Stimulated activated CD4-positive, alpha-beta T cell treated with anti-CD3 and anti-CD28 coated beads, Interleukin-15, amount 100 ng/mL, for 1 hour (primary cell): ENCODE data around the gene SLC2A10.

Experiments used
- DNase-seq, 2 donors: peaks; one replicate each; pipeline ENCODE4 v3.0.0-alpha.2; 2020; ENCODE audit warnings: low read depth in 1 of 2, low spot score in 1 of 2

SLC2A10 gene

DNA sequence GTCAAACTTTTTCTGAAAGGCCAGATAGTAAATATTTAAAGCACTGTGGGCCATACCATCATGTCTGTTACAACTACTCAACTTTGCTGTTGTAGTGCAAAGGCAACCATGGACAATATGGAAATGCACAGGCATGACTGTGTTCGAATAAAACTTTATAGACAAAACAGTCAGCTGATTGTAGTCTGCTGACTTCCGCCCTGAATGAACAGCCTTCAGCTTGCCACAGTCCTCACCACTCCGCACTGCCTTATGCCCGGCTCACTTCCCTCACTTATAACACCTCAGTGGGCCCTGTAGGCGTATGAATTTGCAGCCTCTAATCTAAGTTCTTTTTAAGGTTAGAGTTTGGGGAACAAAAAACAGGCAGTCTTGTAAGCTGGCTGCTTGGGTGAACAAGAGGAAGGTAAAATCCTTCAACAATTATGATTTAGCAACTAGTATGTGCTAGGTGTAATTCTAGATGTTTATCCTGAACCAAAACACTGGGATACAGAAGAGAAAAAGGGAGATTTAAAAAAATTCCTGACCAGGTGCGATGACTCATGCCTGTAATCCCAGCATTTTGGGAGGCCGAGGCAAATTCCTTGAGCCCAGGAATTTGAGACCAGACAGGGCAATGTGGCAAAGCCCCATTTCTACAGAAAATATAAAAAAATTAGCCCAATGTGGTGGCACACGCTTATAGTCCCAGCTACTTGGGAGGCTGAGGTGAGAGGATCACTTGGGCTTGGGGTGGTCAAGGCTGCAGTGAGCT, 6.8 kb upstream of the SLC2A10 start:
- no peak for DNase-seq

DNA sequence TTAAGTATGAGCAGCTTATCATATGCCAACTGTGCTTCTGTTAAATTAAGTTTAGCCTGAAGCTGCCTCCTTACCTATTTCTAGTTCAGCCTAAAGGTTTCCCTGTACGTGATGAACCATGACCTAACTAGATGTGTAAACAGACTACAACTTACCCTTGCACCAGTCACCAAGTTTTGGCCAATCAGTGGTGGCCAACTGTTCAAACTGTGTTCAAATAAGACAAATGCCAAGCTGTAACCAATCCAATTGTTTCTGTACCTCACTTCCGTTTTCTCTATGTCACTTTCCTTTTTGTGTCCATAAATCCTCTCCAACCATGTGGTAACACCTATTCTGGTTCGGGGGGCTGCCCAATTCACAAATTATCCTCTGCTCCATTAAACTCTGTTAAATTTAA, 6.0 kb upstream of the SLC2A10 start:
- no peak for DNase-seq

DNA sequence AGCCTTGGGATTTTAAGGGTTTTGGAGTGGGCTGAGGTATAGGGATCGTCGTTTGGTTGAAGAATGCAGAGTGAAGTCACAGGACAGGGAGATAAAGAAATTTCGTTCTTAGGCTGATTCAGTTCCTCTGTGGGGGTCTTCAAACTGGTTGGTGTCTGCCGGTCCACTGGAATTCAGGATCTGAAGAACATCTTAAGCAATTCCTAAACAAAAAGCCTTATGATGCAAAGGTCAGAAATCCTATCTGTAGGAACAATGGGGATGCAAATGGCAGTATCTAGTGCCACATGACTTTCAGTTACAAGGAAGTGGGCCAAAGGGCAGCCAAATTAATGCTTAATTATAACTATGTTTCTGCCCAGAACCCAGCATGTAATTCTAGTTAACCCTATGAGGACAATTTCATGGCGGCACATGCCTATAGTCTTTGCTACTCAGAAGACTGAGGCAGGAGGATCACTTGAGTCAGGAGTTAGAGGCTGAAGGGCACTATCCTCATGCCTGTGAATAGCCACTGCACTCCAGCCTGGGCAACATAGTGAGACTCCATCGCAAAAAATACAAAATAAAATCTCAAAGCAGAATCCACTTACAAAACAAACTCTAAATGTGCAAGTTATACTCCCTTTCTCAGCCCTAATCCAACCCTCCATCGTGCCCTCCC, 4.6 kb upstream of the SLC2A10 start:
- no peak for DNase-seq

DNA sequence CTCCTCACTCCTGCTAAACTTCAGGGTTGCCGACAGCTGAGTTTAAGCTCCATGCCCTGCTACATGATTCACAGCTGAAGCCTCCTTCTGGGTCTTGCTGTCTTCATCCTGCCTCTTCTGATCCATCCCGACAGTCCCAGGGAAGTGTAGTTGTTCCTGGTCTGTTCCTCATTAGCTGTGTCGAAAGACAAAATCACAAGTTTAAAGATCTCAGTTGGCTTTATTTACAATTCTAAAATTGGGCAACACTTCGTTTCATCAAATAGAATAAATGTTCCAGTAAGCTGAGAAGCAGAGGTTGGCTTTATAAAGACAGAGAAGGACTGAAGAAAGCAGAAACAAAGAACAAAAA, 4.1 kb upstream of the SLC2A10 start:
- no peak for DNase-seq

DNA sequence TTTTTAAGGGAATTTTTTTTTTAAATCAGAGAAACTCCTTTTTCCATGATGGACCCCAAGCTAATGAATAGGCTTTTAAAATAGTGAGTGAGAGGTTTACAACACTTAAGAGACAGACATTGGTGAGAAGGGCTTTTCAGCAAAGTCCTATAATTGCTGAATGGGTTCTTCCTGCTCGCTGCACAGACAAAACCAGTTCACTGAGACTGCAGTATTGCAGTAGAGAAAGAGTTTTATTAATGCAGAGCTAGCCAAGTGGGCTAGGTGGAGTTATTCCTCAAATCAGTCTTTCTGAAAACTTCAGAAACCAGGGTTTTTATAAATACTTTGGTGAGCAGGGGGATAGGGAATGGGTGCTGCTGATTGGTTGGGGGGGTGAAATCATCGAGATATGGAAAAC, 3.2 kb upstream of the SLC2A10 start:
- DNase-seq = no peak

DNA sequence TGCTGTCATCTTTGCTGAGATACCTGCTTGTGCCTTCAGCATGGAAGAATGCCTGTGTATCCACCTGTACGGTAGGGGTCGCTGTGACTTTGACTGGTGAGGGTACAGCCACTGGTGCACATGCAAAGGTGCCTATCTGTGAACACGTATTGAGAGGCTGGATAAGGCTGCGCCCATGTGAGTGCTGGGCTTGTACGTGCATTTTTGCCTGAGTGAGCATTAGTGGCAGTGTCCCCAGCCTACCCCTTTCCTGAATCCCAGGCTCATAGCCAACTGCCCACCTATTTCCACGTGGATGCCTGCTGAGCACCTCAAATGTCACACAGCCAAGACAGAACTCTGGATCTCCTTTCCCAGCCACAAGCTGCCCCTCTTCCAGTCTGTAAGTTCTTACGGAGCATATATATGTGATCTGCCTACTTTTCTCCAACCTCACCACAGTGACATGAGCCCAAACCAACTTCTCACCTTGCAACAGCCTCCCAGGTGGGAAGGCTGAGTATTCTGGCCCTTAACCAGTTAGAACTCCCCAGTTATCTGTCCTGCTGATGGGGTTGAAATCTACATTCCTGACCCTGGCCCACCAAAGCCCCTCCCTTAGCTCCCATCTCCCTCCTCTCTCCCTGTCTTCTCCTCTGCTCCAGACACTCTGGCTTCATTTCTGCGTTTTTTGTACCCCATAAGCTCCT, 1.1 kb upstream of the SLC2A10 start:
- DNase-seq = no peak

DNA sequence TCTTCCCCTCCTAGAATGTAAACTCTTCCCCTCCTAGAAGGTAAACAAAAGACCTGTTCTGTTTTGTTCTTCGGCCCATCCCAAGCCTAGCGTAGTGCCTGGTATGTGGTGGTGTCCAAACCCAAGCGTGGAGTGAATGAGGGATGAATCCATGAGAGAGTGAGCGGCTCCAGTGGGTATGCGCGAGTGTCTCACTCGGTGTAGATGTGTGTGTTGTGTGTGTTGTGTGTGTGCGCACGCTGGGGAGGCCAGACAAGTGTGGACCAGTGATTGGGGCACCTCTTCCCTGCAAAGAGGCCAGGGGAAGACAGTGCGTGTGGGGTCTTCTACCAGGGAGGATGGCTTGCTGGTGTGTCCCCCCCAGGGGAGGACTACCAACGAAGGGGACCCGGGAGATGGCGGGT, 392 bp upstream of the SLC2A10 start:
- no peak for DNase-seq

DNA sequence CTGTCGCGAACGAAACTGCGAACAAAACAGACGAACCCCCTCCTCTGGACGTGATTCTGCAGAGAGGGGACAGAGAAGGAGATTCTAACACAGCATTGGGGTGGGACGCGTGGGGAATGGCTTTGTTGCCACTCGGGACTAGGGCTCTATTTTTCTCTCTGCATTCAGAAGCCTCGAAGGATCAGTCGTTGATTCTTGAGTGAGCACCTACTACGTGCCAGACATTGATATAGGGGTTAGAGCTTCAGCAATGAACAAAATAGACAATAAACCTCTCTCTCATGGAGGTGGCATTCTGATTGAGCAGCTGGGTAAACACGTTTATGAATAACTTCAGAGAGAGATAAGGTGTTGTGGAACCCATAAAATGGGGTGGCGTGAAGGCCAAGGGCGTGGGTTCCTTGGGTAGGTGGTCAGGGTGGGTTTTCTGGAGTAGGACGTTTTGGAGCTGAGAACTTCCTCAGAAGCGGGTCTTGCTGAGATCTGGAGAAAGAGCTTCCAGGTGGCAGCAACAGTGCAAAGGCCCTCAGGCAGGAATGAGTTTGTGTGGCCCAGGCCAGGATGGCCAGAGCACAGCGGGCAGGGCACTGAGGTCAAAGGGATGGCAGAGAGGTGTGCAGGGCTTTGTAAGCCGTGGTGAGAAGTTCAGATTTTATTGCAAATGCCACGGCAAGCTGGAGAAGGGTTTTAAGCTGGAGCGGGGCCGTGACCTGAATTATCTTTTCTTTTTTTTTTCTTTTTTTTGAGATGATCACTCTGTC, 884 bp downstream of the SLC2A10 start:
- no peak for DNase-seq

DNA sequence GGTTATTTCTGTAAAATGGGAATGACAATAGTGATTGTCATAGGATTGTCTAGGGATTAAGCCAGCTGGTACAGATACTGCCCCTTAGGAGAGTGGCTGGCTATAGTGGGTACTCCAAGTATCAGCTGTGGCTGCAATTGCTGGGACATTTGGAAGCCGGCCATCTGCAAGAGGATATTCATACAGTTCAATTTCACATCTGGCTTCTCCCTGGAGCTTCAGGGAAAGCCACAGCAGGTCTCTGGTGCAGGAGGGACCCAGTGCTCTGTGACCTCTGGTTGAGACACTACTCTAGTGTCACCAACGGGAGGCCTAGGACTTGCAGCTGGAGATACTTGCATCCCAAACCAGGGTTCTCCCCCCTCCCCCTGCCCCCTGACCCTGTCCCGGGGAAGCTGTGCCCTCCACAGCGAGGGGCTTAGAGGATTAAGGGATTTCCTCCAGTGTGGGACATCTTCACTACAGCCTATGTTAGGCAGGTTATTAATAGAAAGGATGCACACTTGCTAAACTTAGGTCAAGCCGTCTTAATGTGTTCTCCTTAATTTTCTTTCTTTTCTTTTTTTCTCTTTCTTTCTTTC, 2.7 kb downstream of the SLC2A10 start:
- no peak for DNase-seq

DNA sequence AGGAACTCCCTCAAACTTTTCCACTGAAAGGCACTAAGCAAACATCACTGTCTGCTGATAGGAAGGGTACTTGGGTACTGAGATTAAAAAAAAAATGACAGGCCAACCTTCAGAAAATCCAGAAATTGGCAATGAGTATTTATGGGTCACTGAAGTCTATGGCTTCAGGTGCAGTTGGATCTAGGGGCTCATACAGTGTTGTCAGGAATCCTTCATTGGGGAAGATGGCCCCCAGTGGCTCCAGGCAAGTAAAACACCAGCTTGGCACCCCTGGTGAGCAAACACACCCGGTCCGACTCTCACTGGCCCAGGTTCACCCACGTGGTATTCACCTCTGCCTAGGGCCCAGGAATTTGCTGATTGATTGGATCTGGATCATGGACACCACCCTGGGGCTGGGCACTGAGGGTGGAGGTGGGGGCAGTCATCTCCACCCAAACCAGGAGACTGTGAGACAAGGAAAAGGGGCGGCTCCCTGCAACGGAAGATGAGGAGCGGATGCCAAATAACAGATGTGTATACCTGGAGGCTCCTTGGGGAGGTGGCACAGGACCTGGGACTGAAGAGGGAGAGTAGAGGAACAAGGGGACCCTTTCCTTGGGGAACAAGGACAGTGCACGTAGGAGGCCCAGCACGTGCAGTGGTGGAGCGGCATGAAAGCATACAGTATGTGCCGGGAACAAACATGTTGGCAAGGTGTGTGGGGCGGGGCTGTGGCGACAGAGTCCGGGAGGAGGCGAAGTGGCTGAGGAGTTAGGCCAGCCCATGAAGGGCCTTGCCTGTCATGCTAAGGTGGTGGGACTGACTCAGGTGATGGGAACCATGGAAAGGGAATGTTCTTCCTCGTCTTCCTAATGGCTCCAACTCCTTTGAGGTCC, 4.7 kb downstream of the SLC2A10 start:
- DNase-seq = no peak

DNA sequence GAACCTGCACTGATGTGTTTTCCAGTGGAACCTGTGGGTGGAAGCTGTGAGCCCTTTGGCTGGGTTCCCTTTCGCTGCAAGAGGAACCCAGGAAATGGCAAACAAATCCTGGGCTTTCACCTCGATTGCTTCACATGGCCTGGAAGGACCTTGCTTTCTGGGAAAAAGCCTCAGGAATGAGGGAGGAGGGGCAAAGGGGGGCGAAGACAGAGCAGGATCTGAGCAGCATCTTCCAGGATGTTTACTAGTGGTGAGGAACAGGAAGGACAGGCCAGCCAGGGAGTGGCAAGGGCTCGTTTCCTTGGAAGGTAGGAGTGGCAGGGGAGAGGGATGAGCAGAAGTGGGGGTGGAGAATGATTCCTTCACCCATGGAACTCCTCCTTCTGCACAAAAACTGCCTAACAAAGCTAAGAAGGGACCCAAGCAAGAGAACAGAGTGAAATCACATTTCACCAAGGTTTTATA, 5.9 kb downstream of the SLC2A10 start:
- no peak for DNase-seq

DNA sequence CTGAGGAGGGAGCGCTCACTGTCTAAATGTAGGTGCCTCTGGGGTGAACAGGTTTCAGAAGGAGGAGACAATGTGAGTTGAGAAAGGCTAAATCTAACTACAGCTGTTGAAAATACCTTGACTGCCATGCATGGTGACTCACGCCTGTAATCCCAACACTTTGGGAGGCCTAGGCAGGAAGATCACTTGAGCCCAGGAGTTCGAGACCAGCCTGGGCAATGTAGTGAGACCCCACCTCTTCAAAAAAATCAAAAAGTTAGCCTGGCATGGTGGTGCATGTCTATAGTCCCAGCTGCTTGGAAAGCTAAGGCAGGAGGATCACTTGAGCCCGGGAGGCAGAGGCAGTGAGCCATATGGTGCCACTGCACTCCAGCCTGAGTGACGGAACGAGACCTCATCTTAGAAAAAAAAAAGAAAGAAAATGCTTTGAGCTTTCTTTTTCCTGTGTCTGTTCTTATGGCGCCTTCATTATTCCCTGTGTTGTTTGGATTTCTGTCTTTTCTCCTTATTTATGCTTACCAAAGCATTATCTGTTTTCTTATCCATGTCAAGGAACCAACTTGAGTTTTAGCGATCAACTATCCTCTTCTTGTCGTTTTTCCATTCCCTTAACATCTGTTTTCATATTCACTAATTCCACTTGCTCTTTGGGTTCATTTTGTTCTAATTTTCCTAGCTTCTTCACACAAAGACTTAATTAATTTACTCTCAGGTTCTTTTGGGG, 8.5 kb downstream of the SLC2A10 start:
- DNase-seq = no peak

DNA sequence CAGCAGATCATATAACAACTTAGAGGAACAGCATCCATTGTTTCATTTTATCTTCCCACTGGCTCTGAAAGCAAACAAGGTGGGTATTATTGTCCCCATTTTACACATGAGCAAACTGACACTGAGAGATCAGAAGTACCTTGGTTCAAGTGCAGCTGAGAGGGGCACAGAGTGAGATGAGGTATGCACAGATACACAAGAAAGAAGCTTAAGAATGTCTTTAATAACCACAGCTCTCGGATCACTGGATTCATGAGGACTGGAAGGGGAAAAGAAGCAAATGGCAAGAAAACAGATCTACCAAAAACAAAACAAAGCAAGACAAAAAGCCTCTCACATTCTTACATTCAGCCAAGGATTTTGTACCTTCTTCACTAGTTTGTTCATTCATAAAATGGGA, 10.6 kb downstream of the SLC2A10 start:
- DNase-seq = no peak

DNA sequence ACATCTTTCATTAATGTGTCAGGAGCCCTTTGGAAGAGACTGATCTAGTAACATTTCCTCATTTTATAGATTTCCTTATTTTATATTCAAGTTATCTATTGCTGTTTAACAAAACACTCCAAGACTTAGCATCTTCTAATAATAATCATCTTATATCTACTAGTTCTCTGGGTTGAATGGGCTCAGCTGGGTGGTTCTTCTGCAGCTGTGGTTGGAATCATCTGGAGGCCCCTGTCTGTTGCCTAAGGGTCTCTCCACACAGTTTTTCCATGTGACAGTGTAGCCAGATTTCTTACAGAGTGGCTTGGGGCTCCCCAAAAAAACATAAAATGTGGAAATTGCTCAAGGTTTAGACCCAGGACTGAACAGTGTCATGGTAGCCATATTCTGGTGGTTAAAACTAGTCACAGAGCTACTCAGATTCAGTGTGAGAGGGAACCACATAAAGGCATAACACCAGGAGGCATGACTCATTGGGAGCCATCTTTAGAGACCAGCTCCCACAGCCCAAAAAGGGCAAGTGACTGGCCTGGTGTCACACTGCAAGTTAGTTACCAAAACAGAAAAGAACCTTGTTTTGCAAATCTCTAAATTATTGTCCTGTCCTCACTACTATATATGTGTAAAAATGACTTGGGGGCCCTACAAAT, 11.5 kb downstream of the SLC2A10 start:
- no peak for DNase-seq

DNA sequence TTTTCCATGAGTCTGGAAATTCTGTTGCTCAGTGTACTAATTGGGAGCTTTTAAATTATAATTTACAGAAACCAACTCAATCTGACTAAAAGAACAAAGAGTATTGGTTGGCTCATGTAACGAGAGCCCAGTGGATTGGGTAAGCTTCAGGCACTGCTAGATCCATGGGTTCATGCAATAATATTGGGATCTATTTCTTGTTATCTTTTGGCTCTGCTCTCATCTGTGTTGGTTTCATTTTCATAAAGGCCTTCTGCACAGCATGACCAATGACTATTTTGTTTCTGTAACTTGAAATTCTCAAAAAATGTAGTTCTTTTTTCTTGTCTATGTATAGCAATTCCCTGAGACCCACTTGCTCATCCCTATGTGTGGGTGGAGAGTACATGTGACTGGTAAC, 12.0 kb downstream of the SLC2A10 start:
- no peak for DNase-seq

DNA sequence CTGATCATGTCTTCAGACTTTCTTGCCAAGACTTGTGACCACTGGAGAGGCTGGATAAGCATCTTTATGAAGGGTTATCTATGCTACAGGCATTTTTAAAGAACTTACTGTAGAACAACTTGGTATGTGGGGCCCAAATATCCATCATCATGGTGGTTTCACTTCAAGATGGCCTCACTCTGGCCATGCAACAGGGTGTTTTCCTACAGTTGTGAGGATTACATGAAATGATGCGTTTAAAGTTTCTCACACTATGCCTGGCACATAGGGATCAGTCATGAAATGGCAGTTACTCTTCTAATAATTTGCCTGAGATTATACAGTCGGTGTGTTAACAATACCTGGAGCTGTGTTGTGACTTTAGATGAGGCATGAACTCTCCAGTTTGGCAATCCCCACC, 13.0 kb downstream of the SLC2A10 start:
- DNase-seq = no peak

DNA sequence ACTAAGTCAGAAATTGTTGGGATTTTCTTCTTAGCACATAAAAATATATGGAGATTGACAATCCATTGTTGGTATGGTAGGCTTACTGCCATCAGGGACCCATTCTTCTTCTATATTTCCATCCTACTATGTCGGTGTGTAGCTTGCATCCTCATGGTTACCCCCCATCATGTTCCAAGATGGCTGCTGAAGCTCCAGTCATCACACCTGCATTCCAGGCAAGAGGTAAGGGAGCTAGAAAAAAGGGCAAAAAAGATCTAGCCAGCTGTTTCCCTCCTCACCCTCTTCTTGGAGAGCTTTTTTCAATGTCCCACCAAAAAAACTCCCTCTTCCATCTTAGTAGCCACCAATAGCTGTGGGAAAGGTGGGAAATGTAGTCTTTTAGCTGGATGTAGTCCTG, 13.6 kb downstream of the SLC2A10 start:
- no peak for DNase-seq

DNA sequence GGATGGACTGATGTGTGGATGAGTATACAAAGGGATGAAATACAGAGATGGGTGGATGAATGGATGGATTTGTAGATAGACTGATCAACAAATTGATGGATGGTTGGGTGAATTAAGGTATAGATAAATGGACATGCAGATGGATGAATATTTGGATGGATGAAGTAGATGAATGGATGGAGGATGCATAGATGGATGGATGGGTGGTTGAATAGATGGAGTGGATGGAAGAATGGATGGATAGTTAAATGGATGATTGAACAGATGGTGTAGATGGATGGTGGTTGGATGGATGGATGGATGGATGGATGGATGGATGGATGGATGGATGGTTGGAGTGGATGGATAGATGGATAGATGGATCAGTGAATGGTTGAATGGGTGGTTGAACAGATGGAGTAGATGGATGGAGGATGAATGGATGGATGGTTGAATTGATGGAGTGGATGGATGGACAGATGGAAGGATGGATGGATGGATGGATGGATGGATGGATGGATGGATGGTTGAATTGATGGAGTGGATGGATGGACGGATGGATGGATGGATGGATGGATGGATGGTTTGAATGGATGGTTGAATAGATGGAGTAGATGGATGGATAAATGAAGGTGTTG, 15.0 kb downstream of the SLC2A10 start:
- no peak for DNase-seq
